ENCODE measurements around the gene ZNF777. TPM values are rescaled to one million over a fixed set of nuclear protein-coding genes. Genes with fewer than 3 reads are reported as not detected.

ZNF777 gene
- total RNA-seq, 1 experiment from 2014 or later: 15.6 TPM

DNA sequence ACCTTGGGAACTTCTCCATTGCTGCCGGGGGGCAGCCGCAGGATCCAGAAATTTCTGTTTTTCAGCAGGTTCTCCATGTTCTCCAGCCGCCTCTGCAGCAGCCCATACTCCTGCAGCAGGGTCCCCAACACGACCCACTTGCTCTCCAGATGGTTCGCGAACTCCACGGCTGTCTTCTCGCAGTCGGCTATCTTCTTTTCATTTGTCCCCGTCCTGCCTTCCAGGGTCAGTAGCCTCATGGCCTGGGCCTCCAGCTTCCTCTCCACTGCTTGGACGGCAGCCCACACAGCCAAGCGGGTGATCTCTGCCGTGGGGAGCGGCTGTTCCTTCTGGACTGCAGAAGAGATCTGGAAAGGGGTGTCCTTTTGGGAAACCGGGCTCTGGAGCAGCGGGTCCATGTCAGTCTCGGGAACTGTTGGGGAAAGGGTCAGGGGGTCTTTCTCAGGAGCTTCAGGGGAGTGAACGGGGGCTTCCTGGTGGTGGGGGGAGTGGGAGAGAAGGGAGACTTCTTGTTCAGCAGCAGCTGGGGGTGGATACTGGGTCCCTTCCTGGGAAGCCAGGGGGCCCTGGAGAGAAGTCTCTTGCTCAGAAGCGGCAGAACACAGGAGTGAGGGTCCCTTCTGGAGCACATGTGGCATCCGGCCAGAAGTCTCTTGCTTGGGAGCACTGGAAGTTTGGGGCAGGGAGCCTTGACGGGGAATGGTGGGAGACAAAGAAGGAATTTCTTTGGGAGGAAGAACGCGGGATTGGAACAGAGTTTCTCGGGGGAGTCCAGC, 5.5 kb downstream of the ZNF777 start:
- H4K5ac ChIP-seq (ENCODE audit: insufficient read length, low read depth, low read length): no peak overlapping the region
- no peak for DNase-seq
- H3K9me3 Mint-ChIP-seq: no peaks in the 10 kb centered on the region
- no peak overlapping the region for H2BK120ac ChIP-seq (ENCODE audit: low read depth, low read length, poor library complexity, severe bottlenecking)
- no peak overlapping the region for H3K14ac ChIP-seq (ENCODE audit: insufficient read depth, low read length)
- peaks cover 7 to 49% (median 39%) of the 10 kb centered on the region in 3 experiments; a peak in 6 of 7 replicates for H3K36me3 Mint-ChIP-seq (ENCODE audit: insufficient read depth in 1 of 3, low read depth in 3 of 3)
- H3K56ac ChIP-seq (ENCODE audit: insufficient read length, low read depth, low read length): no peak overlapping the region
- H3T11ph ChIP-seq (ENCODE audit: low read length): no peak overlapping the region
- no peak overlapping the region for H3K4ac ChIP-seq (ENCODE audit: low read depth, low read length)
- H3K4me2 ChIP-seq (ENCODE audit: insufficient read depth, insufficient read length, low read length): no peak overlapping the region
- H3K4me3 Mint-ChIP-seq: no peak overlapping the region
- H3K23ac ChIP-seq (ENCODE audit: insufficient read length, low read depth, low read length): no peak overlapping the region
- no peak overlapping the region for H2BK12ac ChIP-seq (ENCODE audit: insufficient read length, low read depth, low read length)
- H3K9ac ChIP-seq (ENCODE audit: extremely low read depth, insufficient read length, low read length): no peak overlapping the region
- no peak overlapping the region for H3K27ac ChIP-seq (ENCODE audit: insufficient read length, low read depth, low read length)
- no peak overlapping the region for H2AFZ ChIP-seq (ENCODE audit: low read length)
- H2AK5ac ChIP-seq (ENCODE audit: insufficient read length, low read length): no peak overlapping the region
- H4K8ac ChIP-seq (replicated peaks; ENCODE audit: insufficient read length, low read depth, low read length): no peak overlapping the region
- peaks cover 7 to 9% of the 10 kb centered on the region in 2 experiments for H3K4me1 Mint-ChIP-seq
- peaks cover 4% of the 10 kb centered on the region for H3K79me1 ChIP-seq (ENCODE audit: insufficient read depth, low read depth, low read length, poor library complexity, severe bottlenecking)
- H4K91ac ChIP-seq (ENCODE audit: insufficient read length, low read depth, low read length): no peak overlapping the region
- H3K23me2 ChIP-seq (ENCODE audit: insufficient read length, low read depth, low read length, poor library complexity, severe bottlenecking): no peaks in the 10 kb centered on the region
- WGBS (ENCODE audit: extremely low coverage, insufficient read length, low lambda C conversion rate): no CpG with 5 or more reads among the region's 24 CpGs
- H3K27ac Mint-ChIP-seq: no peak overlapping the region; a peak in 1 of 7 replicates
- H3K79me2 ChIP-seq (ENCODE audit: insufficient read depth, low read length): no peaks in the 10 kb centered on the region
- H2BK20ac ChIP-seq (ENCODE audit: low read depth, low read length, poor library complexity, severe bottlenecking): no peak overlapping the region
- no peak overlapping the region for H2BK15ac ChIP-seq (ENCODE audit: low read depth, low read length)
- H3K4me1 ChIP-seq (ENCODE audit: insufficient read depth, low read length): no peaks in the 10 kb centered on the region
- no peaks in the 10 kb centered on the region for H4K20me1 ChIP-seq (ENCODE audit: control insufficient read depth, insufficient read depth, insufficient read length)
- peaks cover 28% of the 10 kb centered on the region for H3K27me3 Mint-ChIP-seq (ENCODE audit: low read depth)
- H3K18ac ChIP-seq (ENCODE audit: insufficient read length, low read depth, low read length): no peak overlapping the region
- H3K27me3 ChIP-seq (ENCODE audit: insufficient read depth, low read length): no peaks in the 10 kb centered on the region; the same call in 1 of the 2 replicates
- H3K9me3 ChIP-seq (ENCODE audit: control insufficient read depth, low read depth, low read length): no peaks in the 10 kb centered on the region
- TF ChIP-seq, protein P1, sequence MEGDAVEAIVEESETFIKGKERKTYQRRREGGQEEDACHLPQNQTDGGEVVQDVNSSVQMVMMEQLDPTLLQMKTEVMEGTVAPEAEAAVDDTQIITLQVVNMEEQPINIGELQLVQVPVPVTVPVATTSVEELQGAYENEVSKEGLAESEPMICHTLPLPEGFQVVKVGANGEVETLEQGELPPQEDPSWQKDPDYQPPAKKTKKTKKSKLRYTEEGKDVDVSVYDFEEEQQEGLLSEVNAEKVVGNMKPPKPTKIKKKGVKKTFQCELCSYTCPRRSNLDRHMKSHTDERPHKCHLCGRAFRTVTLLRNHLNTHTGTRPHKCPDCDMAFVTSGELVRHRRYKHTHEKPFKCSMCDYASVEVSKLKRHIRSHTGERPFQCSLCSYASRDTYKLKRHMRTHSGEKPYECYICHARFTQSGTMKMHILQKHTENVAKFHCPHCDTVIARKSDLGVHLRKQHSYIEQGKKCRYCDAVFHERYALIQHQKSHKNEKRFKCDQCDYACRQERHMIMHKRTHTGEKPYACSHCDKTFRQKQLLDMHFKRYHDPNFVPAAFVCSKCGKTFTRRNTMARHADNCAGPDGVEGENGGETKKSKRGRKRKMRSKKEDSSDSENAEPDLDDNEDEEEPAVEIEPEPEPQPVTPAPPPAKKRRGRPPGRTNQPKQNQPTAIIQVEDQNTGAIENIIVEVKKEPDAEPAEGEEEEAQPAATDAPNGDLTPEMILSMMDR (conservative IDR thresholded peaks at IDR 0.05): no peak
- H2BK5ac ChIP-seq (ENCODE audit: insufficient read length, low read length): no peak overlapping the region

Data from H9 (cell line).